Activated CD8-positive, alpha-beta T cell treated with anti-CD3 and anti-CD28 coated beads for 36 hours (primary cell): Measurements from ENCODE around the gene FAR2. TPM values are rescaled to one million over a fixed set of nuclear protein-coding genes. Genes with fewer than 3 reads are reported as not detected.

Experiments
- ATAC-seq: fragments of 200-7000 bp; cut with Tn5 transposase; one replicate; pipeline ENCODE4 v1.10.0; 2021; ENCODE audit warnings: mild to moderate bottlenecking, moderate library complexity
- CTCF ChIA-PET: fragments of 350-600 bp; sonication (Branson Sonifier 250); formaldehyde crosslinking; loops from one replicate; lab custom pipeline; 2021; ENCODE audit warnings: antibody characterized with exemption; lab: Charles Lee
- POLR2A ChIA-PET: fragments of 350-600 bp; sonication (Branson Sonifier 250); formaldehyde crosslinking; loops from one replicate; lab custom pipeline; 2021; ENCODE audit warnings: antibody characterized with exemption; lab: Charles Lee
- DNase-seq: peaks from one replicate; pipeline ENCODE4 v3.0.0-alpha.2; 2020
- H3K27ac Mint-ChIP-seq: one replicate; pipeline ENCODE4 v1.8.0; 2021; ENCODE audit warnings: mild to moderate bottlenecking, mixed read lengths
- H3K27me3 Mint-ChIP-seq: one replicate; pipeline ENCODE4 v1.8.0; 2021; ENCODE audit warnings: mixed read lengths
- H3K36me3 Mint-ChIP-seq: one replicate; pipeline ENCODE4 v1.8.0; 2021; ENCODE audit warnings: low read depth, mixed read lengths
- H3K4me1 Mint-ChIP-seq: one replicate; pipeline ENCODE4 v1.8.0; 2021; ENCODE audit warnings: low read depth, mixed read lengths
- H3K4me3 Mint-ChIP-seq: one replicate; pipeline ENCODE4 v1.8.0; 2021; ENCODE audit warnings: mild to moderate bottlenecking, moderate library complexity, mixed read lengths
- H3K9me3 Mint-ChIP-seq: one replicate; pipeline ENCODE4 v1.8.0; 2021; ENCODE audit warnings: mixed read lengths
- intact Hi-C: fragments of 100-400 bp; cut with micrococcal nuclease; formaldehyde crosslinking; loops from one replicate; pipeline ENCODE4 v1.10.0; 2022
- total RNA-seq, 2 experiments: library from RNA; stranded (reverse); gene quantifications; one replicate each; pipeline ENCODE4 v1.2.3, GENCODE V29; 2021
- TF ChIP-seq, protein P1 (sequence below): fragments of 200-600 bp; IDR thresholded peaks from one replicate; pipeline ENCODE4 v1.8.0; 2022; ENCODE audit warnings: antibody characterized with exemption, mild to moderate bottlenecking

FAR2 gene
- total RNA-seq, 2 experiments from 2014 or later: 6.0 to 7.0 TPM

DNA sequence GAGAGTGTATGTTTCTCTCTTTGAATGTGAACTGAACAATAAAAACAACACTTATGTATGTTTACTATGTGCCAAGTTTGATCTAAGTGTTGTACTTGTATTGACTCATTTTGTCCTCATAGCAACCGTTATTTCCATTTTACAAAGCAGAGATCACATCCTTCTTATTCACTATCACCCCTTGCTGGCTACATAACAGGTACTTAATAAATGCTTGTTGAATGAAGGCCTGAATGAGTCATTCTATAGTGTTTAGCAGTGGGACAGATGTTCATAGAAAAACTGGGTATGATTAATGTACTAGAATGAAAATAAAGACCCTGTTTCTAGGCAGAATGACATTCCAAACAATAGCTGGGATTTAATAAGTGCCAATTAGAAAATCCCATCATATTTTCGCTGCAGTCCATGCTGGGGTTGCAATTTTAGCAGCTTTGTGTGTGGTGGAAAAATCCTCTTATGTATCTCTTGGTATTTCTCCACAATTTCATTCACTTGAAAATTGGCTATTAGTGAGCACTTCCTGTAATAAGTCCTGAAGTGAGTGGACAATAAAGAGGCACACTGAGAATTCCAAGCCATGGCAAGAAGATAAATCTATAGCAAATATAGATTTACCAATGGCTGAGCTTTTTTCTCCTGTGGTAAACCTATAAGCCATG, 86.0 kb downstream of the FAR2 start:
- no peak overlapping the region for H3K27ac Mint-ChIP-seq
- H3K27me3 Mint-ChIP-seq: no peaks in the 10 kb centered on the region
- no peaks in the 10 kb centered on the region for H3K9me3 Mint-ChIP-seq
- DNase-seq (no peak), ATAC-seq (no peak)
- CTCF ChIA-PET: interaction anchor here (1.2 kb wide), 1 partner anchor 145 kb away, joined by 3 read pairs; no protein-coding TSS in a partner anchor
- intact Hi-C loops: no loop called here
- H3K4me1 Mint-ChIP-seq: no peaks in the 10 kb centered on the region
- no peaks in the 10 kb centered on the region for H3K36me3 Mint-ChIP-seq
- TF ChIP-seq, protein P1, sequence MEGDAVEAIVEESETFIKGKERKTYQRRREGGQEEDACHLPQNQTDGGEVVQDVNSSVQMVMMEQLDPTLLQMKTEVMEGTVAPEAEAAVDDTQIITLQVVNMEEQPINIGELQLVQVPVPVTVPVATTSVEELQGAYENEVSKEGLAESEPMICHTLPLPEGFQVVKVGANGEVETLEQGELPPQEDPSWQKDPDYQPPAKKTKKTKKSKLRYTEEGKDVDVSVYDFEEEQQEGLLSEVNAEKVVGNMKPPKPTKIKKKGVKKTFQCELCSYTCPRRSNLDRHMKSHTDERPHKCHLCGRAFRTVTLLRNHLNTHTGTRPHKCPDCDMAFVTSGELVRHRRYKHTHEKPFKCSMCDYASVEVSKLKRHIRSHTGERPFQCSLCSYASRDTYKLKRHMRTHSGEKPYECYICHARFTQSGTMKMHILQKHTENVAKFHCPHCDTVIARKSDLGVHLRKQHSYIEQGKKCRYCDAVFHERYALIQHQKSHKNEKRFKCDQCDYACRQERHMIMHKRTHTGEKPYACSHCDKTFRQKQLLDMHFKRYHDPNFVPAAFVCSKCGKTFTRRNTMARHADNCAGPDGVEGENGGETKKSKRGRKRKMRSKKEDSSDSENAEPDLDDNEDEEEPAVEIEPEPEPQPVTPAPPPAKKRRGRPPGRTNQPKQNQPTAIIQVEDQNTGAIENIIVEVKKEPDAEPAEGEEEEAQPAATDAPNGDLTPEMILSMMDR: no peak
- POLR2A ChIA-PET: no interaction called here
- no peak overlapping the region for H3K4me3 Mint-ChIP-seq

DNA sequence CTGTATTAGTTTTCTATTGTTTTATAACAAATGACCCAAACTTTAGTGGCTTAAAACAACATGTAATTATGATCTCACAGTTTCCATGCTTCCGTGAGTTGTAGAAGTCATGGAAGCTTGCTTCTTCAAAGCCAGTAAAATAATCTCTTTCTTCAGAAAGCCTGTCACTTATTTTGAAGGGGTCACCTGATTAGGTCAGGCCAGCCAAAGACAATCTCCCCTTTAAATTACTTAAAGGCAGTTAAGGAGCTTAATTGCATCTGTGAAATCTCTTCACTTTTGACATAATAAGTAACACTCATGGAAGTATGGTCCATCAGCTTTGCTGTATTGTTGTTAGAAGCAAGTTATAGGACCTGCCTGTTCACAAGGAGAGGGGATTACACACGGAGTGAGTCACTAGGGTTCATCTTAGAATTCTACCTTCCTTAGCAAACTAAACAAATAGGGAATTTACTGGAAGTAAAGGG, 89.8 kb downstream of the FAR2 start:
- DNase-seq (no peak), ATAC-seq (no peak)
- Mint-ChIP-seq H3K4me1 (peaks cover 18% of the 10 kb centered on the region), H3K9me3 (no peaks in the 10 kb centered on the region), H3K27me3 (peaks cover 1% of the 10 kb centered on the region), H3K4me3 (no peak overlapping the region), H3K36me3 (no peaks in the 10 kb centered on the region), H3K27ac (no peak overlapping the region)
- intact Hi-C loops: no loop called here
- POLR2A ChIA-PET: interaction anchor here (0.5 kb wide), 1 partner anchor 82 kb away, joined by 4 read pairs; no protein-coding TSS in a partner anchor
- TF ChIP-seq, protein P1: no peak
- CTCF ChIA-PET: no interaction called here

GRCh38 chr12:29239336-29239735, 90.3 kb downstream of the FAR2 start:
- Mint-ChIP-seq H3K4me1 (peaks cover 18% of the 10 kb centered on the region), H3K4me3 (no peak overlapping the region), H3K27me3 (peaks cover 1% of the 10 kb centered on the region), H3K27ac (no peak overlapping the region), H3K36me3 (no peaks in the 10 kb centered on the region), H3K9me3 (no peaks in the 10 kb centered on the region)
- intact Hi-C loops: no loop called here
- ChIA-PET CTCF (no interaction called here), POLR2A (no interaction called here)
- no peak for DNase-seq
- TF ChIP-seq, protein P1: no peak
- no peak for ATAC-seq

DNA sequence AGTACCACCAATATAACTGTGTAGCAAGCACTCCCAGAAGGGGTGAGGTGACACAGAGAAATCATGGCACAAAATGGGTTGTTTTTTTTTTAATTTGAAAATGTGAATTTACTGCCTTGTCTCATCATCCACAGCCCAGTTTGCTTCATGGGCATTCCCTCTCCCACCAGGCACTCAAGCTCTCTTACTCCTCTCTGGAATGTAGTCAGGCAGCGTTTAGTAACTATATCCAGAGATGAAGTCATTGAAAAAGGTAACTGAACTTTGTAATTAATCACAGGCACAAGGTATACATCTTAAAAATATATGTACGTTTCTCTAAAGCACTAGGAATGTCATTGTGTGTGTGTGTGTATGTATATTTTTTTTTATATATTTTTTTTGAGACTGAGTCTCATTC, 91.4 kb downstream of the FAR2 start:
- TF ChIP-seq, protein P1: no peak
- H3K9me3 Mint-ChIP-seq: no peaks in the 10 kb centered on the region
- peaks cover 18% of the 10 kb centered on the region for H3K4me1 Mint-ChIP-seq
- H3K36me3 Mint-ChIP-seq: no peaks in the 10 kb centered on the region
- H3K4me3 Mint-ChIP-seq: no peak overlapping the region
- H3K27me3 Mint-ChIP-seq: peaks cover 1% of the 10 kb centered on the region
- intact Hi-C loops: no loop called here
- no peak for DNase-seq
- POLR2A ChIA-PET: no interaction called here
- no peak for ATAC-seq
- CTCF ChIA-PET: no interaction called here
- no peak overlapping the region for H3K27ac Mint-ChIP-seq

GRCh38 chr12:29241821-29242591, 92.9 kb downstream of the FAR2 start:
- peaks cover 1% of the 10 kb centered on the region for H3K27me3 Mint-ChIP-seq
- no peaks in the 10 kb centered on the region for H3K9me3 Mint-ChIP-seq
- H3K4me3 Mint-ChIP-seq: no peak overlapping the region
- TF ChIP-seq, protein P1: no peak
- ATAC-seq (peak; percentile 83), DNase-seq (peak; percentile 10)
- ChIA-PET CTCF (interaction anchor here (0.9 to 1.9 kb wide), 3 partner anchors 35 to 169 kb away, joined by 3 to 4 read pairs (median 3); no protein-coding TSS in a partner anchor), POLR2A (interaction anchor here (0.6 kb wide), 1 partner anchor 56 kb away, joined by 3 read pairs; no protein-coding TSS in a partner anchor)
- peaks cover 18% of the 10 kb centered on the region for H3K4me1 Mint-ChIP-seq
- intact Hi-C loops: no loop called here
- H3K36me3 Mint-ChIP-seq: no peaks in the 10 kb centered on the region
- no peak overlapping the region for H3K27ac Mint-ChIP-seq
